GM12874 (cell line): ENCODE measurements around the gene KCNJ10.

Experiments used
- CTCF ChIP-seq: IDR thresholded peaks from 2 replicates; pipeline ENCODE4 v1.5.1; 2011; ENCODE audit warnings: low read depth, mild to moderate bottlenecking, control low read depth, low read length, moderate library complexity; ENCODE audit not compliant: insufficient read depth

The KCNJ10 gene

GRCh38 chr1:159980076-159980475 lies 89.9 kb downstream of the KCNJ10 start:
- TF ChIP-seq CTCF = no peak

- no peak for TF ChIP-seq CTCF
Observed at GRCh38 chr1:159979257-159979656, 90.7 kb downstream of the KCNJ10 start.

- no peak for TF ChIP-seq CTCF
Observed at GRCh38 chr1:159978107-159978398, 91.9 kb downstream of the KCNJ10 start.

GRCh38 chr1:159977364-159978106 lies 92.4 kb downstream of the KCNJ10 start:
- no peak for TF ChIP-seq CTCF

- no peak for TF ChIP-seq CTCF
Observed at GRCh38 chr1:159974350-159974965, 95.5 kb downstream of the KCNJ10 start.

- TF ChIP-seq CTCF = no peak
Observed at GRCh38 chr1:159973350-159973940, 96.5 kb downstream of the KCNJ10 start.

- TF ChIP-seq CTCF = no peak
Observed at GRCh38 chr1:159972443-159973205, 97.3 kb downstream of the KCNJ10 start.
